GM21717 (cell line): Measurements from ENCODE around the gene XRCC4.
"Not testable (repeated sequence)": the region's sequence is repeated elsewhere in the genome, so short reads cannot be mapped to it uniquely, and the experiment has no call there.

Source experiments
- ATAC-seq: cut with Tn5 transposase; IDR thresholded peaks from one replicate; pipeline ENCODE4 v1.9.1; 2021; ENCODE audit warnings: mild to moderate bottlenecking, moderate library complexity; ENCODE audit not compliant: unreplicated experiment

XRCC4 gene

GRCh38 chr5:83107692-83108420, 30.5 kb downstream of the XRCC4 start:
- ATAC-seq = no peak

GRCh38 chr5:83109380-83109779, 32.0 kb downstream of the XRCC4 start:
- no peak for ATAC-seq

- no peak for ATAC-seq
Observed at GRCh38 chr5:83115816-83116215, 38.5 kb downstream of the XRCC4 start.

- ATAC-seq = no peak
Observed at GRCh38 chr5:83118471-83118870, 41.1 kb downstream of the XRCC4 start.

GRCh38 chr5:83118976-83119375, 41.6 kb downstream of the XRCC4 start:
- no peak for ATAC-seq

- no peak for ATAC-seq
Observed at GRCh38 chr5:83124593-83124992, 47.2 kb downstream of the XRCC4 start.

- no peak for ATAC-seq
Observed at GRCh38 chr5:83125560-83125959, 48.2 kb downstream of the XRCC4 start.

GRCh38 chr5:83126501-83126900, 49.2 kb downstream of the XRCC4 start:
- ATAC-seq = no peak

GRCh38 chr5:83133797-83134196, 56.5 kb downstream of the XRCC4 start:
- ATAC-seq = no peak

- no peak for ATAC-seq
Observed at GRCh38 chr5:83142526-83142925, 65.2 kb downstream of the XRCC4 start.

- no peak for ATAC-seq
Observed at GRCh38 chr5:83145241-83145640, 67.9 kb downstream of the XRCC4 start.

GRCh38 chr5:83145882-83146331, 68.6 kb downstream of the XRCC4 start:
- no peak for ATAC-seq

GRCh38 chr5:83146441-83146840, 69.1 kb downstream of the XRCC4 start:
- ATAC-seq = no peak

- no peak for ATAC-seq
Observed at GRCh38 chr5:83147593-83147992, 70.2 kb downstream of the XRCC4 start.

- ATAC-seq = no peak
Observed at GRCh38 chr5:83148370-83148769, 71.0 kb downstream of the XRCC4 start.

- no peak for ATAC-seq
Observed at GRCh38 chr5:83149671-83150070, 72.3 kb downstream of the XRCC4 start.

GRCh38 chr5:83151821-83152220, 74.5 kb downstream of the XRCC4 start:
- no peak for ATAC-seq

GRCh38 chr5:83152996-83153395, 75.6 kb downstream of the XRCC4 start:
- not testable (repeated sequence) for ATAC-seq

- no peak for ATAC-seq
Observed at GRCh38 chr5:83156001-83156400, 78.7 kb downstream of the XRCC4 start.

- no peak for ATAC-seq
Observed at GRCh38 chr5:83157163-83157562, 79.8 kb downstream of the XRCC4 start.

GRCh38 chr5:83162601-83163000, 85.3 kb downstream of the XRCC4 start:
- no peak for ATAC-seq

- ATAC-seq = no peak
Observed at GRCh38 chr5:83167538-83167937, 90.2 kb downstream of the XRCC4 start.
